Measurements from ENCODE around the gene CYP2W1. TPM values are rescaled to one million over a fixed set of nuclear protein-coding genes. Genes with fewer than 3 reads are reported as not detected.
"Not testable (repeated sequence)": the region's sequence is repeated elsewhere in the genome, so short reads cannot be mapped to it uniquely, and the experiment has no call there.

Gene CYP2W1
- total RNA-seq, 1 donor from 2014 or later = 15.3 TPM

DNA sequence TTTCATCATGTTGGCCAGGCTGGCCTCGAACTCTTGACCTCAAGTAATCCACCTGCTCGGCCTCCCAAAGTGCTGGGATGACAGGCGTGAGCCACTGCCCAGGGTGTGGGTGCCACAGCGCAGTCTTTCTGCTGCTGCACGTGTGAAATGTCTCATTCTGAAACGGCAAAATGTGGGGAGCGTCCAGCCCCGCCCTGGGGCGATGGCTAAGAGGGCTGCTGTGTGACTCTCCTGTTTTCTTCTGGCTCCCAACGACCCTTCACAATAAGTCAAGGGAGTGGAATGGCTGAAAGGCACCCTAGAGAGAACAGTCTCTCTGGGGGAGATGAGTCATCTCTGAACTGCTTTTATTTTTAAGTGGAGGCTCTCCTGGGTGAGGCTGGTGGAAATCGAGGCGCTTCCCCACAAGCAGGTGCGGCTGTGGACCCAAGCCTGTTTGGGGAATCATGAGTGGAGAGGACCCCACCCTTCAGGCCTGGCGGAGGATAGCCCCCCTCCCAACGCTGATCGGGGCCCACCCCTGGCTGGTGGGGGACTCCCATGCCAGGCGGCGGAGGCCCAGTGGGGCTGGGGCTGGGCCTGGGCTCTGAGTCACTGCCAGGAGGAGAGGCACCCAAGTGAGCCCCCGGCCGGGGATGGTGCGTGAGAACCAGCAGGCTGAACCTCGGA lies 46.5 kb upstream of the CYP2W1 start:
- Mint-ChIP-seq H3K9me3 (peaks cover 1% of the 10 kb centered on the region), H3K36me3 (no peaks in the 10 kb centered on the region), H3K27ac (no peak overlapping the region), H3K4me1 (ENCODE audit: unreplicated experiment) (no peaks in the 10 kb centered on the region), H3K4me3 (no peak overlapping the region), H3K27me3 (peaks cover 16% of the 10 kb centered on the region)
- TF ChIP-seq, protein P1, sequence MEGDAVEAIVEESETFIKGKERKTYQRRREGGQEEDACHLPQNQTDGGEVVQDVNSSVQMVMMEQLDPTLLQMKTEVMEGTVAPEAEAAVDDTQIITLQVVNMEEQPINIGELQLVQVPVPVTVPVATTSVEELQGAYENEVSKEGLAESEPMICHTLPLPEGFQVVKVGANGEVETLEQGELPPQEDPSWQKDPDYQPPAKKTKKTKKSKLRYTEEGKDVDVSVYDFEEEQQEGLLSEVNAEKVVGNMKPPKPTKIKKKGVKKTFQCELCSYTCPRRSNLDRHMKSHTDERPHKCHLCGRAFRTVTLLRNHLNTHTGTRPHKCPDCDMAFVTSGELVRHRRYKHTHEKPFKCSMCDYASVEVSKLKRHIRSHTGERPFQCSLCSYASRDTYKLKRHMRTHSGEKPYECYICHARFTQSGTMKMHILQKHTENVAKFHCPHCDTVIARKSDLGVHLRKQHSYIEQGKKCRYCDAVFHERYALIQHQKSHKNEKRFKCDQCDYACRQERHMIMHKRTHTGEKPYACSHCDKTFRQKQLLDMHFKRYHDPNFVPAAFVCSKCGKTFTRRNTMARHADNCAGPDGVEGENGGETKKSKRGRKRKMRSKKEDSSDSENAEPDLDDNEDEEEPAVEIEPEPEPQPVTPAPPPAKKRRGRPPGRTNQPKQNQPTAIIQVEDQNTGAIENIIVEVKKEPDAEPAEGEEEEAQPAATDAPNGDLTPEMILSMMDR (conservative IDR thresholded peaks at IDR 0.05) = no peak
- DNase-seq (ENCODE audit: extremely low spot score, unreplicated experiment) = no peak

DNA sequence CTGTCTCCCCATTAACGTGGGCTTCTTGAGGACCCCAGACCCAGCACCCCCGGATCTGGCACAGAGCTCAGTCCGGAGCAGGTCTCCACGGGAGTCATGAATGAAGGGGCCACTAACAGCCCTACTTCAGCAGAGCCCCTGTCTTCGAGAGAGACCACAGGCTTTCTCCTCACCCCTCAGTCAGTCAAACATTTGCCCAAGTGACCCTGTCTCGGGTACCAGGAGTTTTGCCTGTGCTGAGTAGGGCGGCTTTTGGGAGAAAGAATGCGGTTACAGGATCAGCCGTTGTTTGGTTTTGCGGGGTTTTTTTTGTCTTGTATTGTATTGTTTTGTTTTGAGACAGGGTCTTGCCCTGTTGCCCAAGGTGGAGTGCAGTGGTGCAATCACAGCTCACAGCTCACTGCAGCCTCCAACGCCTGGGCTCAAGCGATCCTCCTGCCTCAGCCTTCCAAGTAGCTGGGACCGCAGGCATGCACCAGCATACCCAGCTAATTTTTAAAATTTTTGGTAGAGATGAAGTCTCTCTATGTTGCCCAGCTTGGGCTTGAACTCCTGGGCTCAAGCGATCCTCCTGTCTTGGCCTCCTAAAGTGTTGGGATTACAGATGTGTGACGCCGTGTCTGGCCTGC lies 45.0 kb upstream of the CYP2W1 start:
- Mint-ChIP-seq H3K36me3 (no peaks in the 10 kb centered on the region), H3K4me1 (ENCODE audit: unreplicated experiment) (no peaks in the 10 kb centered on the region), H3K27ac (no peak overlapping the region), H3K4me3 (no peak overlapping the region), H3K9me3 (peaks cover 6% of the 10 kb centered on the region), H3K27me3 (peaks cover 23% of the 10 kb centered on the region)
- TF ChIP-seq, protein P1 (conservative IDR thresholded peaks at IDR 0.05) = no peak
- no peak for DNase-seq (ENCODE audit: extremely low spot score, unreplicated experiment)

DNA sequence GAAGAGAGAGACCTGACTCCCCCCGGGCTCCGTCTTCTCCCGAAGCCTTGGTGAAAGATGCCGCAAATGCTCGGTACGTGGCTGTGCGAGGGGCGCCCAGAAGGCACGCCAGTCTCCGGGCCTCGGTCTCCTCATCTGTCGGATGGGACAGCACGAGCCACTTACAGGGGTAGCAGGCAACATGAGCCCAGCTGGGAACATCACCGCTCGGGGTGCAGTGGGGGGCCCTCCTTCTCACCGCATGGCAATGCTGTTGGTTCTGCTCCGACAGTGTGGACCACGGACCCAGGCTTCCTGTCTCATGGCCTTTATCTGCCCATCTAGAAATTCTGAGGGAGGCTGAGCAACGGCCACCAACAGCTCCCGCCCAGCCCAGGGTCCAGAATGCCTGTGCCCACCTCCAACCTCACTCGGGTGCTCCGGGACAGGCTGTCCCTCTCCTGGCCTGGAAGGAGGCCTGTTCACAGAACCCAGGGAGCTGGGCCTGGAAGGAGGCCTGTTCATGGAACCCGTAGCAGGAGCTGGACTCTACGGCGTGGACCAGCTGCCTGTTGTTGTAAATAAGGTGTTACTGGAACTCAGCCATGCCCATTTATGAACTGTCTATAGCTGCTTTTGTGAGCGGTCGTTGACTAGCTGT lies 44.3 kb upstream of the CYP2W1 start:
- H3K27ac Mint-ChIP-seq = no peak overlapping the region
- TF ChIP-seq, protein P1 (conservative IDR thresholded peaks at IDR 0.05) = no peak
- no peaks in the 10 kb centered on the region for H3K4me1 Mint-ChIP-seq (ENCODE audit: unreplicated experiment)
- H3K9me3 Mint-ChIP-seq = peaks cover 6% of the 10 kb centered on the region
- DNase-seq (ENCODE audit: extremely low spot score, unreplicated experiment) = no peak
- H3K4me3 Mint-ChIP-seq = no peak overlapping the region
- peaks cover 23% of the 10 kb centered on the region for H3K27me3 Mint-ChIP-seq
- no peaks in the 10 kb centered on the region for H3K36me3 Mint-ChIP-seq

DNA sequence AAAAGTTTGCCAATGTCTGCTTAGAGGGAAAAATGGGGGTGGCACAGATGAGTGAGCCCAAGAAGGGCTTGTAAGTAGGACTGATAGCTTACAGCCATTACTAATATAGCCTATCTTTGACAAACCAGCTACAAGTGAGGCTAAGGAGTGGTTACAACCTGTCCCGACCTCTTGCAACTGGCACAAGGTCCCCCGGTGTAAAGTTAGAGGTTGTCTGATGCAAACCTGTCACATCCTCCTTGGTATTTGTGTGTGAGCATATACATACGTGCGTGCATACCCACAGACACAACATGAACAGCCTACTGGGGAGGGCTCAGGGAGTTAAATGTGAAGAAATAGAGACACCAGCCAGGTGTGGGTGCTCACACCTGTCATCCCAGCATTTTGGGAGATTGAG lies 43.1 kb upstream of the CYP2W1 start:
- DNase-seq (ENCODE audit: extremely low spot score, unreplicated experiment) = no peak

DNA sequence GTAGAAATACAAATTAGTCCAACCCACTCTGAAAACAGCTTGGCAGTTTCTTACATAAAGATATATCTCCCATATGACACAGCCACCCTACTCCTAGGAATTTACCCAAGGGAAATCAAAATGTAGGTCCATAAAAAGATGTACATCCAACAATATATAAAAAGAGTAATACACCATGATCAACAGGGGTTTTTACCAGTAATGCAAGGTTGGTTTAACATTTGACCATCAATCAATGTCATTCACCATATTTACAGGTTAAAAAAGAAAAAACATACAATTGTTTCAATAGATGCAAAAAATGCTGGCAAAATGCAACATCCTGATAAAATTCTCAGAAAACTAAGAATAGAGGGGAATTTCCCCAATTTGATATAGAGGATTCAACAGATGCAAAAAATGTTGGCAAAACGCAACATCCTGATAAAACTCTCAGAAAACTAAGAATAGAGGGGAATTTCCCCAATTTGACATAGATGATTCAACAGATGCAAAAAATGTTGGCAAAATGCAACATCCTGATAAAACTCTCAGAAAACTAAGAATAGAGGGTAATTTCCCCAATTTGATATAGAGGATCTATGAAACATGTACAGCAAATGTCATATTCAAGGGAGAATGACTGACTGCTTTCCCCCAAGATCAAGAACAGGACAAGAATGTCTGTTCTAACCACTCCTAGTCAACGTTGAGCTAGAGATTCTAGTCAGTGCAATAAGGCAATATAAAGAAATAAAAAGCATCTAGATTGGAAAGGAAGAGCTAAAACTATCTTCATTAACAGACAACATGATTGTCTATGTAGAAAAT lies 42.2 kb upstream of the CYP2W1 start:
- Mint-ChIP-seq H3K27ac (no peak overlapping the region), H3K4me3 (no peak overlapping the region), H3K9me3 (peaks cover 6% of the 10 kb centered on the region), H3K4me1 (ENCODE audit: unreplicated experiment) (no peaks in the 10 kb centered on the region), H3K36me3 (no peaks in the 10 kb centered on the region), H3K27me3 (peaks cover 23% of the 10 kb centered on the region)
- TF ChIP-seq, protein P1 (conservative IDR thresholded peaks at IDR 0.05) = no peak
- DNase-seq (ENCODE audit: extremely low spot score, unreplicated experiment) = no peak

More for the DNA sequence above, 43.1 kb upstream of the CYP2W1 start:
- peaks cover 6% of the 10 kb centered on the region for H3K9me3 Mint-ChIP-seq
- TF ChIP-seq, protein P1 (conservative IDR thresholded peaks at IDR 0.05) = no peak
- H3K27ac Mint-ChIP-seq = no peak overlapping the region
- no peaks in the 10 kb centered on the region for H3K4me1 Mint-ChIP-seq (ENCODE audit: unreplicated experiment)
- H3K4me3 Mint-ChIP-seq = no peak overlapping the region
- no peaks in the 10 kb centered on the region for H3K36me3 Mint-ChIP-seq
- H3K27me3 Mint-ChIP-seq = peaks cover 23% of the 10 kb centered on the region

DNA sequence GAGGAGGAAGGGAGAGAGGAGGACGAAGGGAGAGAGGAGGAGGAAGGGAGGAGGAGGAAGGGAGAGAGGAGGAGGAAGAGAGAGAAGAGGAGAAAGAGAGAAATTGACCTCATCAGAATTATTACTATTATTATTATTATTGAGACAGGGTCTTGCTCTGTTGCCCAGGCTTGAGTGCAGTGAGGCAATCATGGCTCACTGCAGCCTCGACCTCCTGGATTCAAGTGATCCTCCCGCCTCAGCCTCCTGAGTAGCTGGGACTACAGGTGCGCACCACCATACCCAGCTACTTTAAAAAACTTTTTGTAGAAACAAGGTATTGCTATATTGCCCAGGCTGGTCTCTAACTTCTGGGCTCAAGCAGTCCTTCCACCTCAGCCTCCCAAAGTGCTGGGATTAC lies 39.2 kb upstream of the CYP2W1 start:
- H3K27ac Mint-ChIP-seq; H3K9me3 Mint-ChIP-seq; H3K36me3 Mint-ChIP-seq; H3K4me1 Mint-ChIP-seq (ENCODE audit: unreplicated experiment); H3K4me3 Mint-ChIP-seq; DNase-seq (ENCODE audit: extremely low spot score, unreplicated experiment): not testable (repeated sequence)
- peaks cover 23% of the 10 kb centered on the region for H3K27me3 Mint-ChIP-seq
